Neural progenitor cell (in vitro differentiated cells): ENCODE data around the gene P4HTM. TPM values are rescaled to one million over a fixed set of nuclear protein-coding genes. Genes with fewer than 3 reads are reported as not detected.
A peak's percentile ranks its signal among the peaks of the same experiment; 100 is the strongest.

Experiments used
- DNase-seq: peaks from one replicate; pipeline ENCODE4 v3.0.0-alpha.2; 2016; ENCODE audit warnings: low spot score
- H2AFZ ChIP-seq: fragments of 200-600 bp; sonication (generic); replicated peaks from 2 replicates; pipeline ENCODE4 v1.6.1; 2016; ENCODE audit warnings: antibody characterized with exemption
- H3F3A ChIP-seq: fragments of 200-600 bp; sonication (generic); 2 replicates; pipeline ENCODE4 v1.6.1; 2016; ENCODE audit warnings: antibody characterized with exemption, low read depth
- H3K27ac ChIP-seq: fragments of 200-600 bp; sonication (generic); 2 replicates; pipeline ENCODE4 v1.5.1; 2016; ENCODE audit warnings: mild to moderate bottlenecking
- H3K27me3 ChIP-seq: fragments of 200-600 bp; sonication (generic); 2 replicates; pipeline ENCODE4 v1.6.1; 2016; ENCODE audit warnings: mild to moderate bottlenecking, moderate library complexity
- H3K36me3 ChIP-seq: fragments of 200-600 bp; sonication (generic); 2 replicates; pipeline ENCODE4 v1.5.1; 2016
- H3K4me1 ChIP-seq: fragments of 200-600 bp; sonication (generic); 2 replicates; pipeline ENCODE4 v1.6.1; 2016; ENCODE audit warnings: mixed run types
- H3K4me2 ChIP-seq: fragments of 200-600 bp; sonication (generic); 2 replicates; pipeline ENCODE4 v1.6.1; 2016
- H3K4me3 ChIP-seq: fragments of 200-600 bp; sonication (generic); 2 replicates; pipeline ENCODE4 v1.5.1; 2016
- H3K79me2 ChIP-seq: fragments of 200-600 bp; sonication (generic); 2 replicates; pipeline ENCODE4 v1.6.1; 2016; ENCODE audit warnings: low read depth
- H3K9ac ChIP-seq: fragments of 200-600 bp; sonication (generic); 2 replicates; pipeline ENCODE4 v1.6.1; 2016
- H3K9me3 ChIP-seq: fragments of 200-600 bp; sonication (generic); 2 replicates; pipeline ENCODE4 v1.5.1; 2016; ENCODE audit warnings: low read depth
- H4K20me1 ChIP-seq: fragments of 200-600 bp; sonication (generic); 2 replicates; pipeline ENCODE4 v1.6.1; 2016; ENCODE audit warnings: low read depth
- H3K27ac Mint-ChIP-seq: 3 replicates; pipeline ENCODE4 v1.8.0; 2021; ENCODE audit warnings: mixed read lengths
- H3K27me3 Mint-ChIP-seq: 2 replicates; pipeline ENCODE4 v1.8.0; 2022; ENCODE audit warnings: low read depth, mild to moderate bottlenecking, inconsistent platforms, moderate library complexity, mixed read lengths; ENCODE audit not compliant: insufficient read depth
- H3K36me3 Mint-ChIP-seq: 3 replicates; pipeline ENCODE4 v1.8.0; 2021; ENCODE audit warnings: mixed read lengths
- H3K4me1 Mint-ChIP-seq: 3 replicates; pipeline ENCODE4 v1.8.0; 2021; ENCODE audit warnings: mixed read lengths
- H3K4me3 Mint-ChIP-seq: 3 replicates; pipeline ENCODE4 v1.8.0; 2021; ENCODE audit warnings: mild to moderate bottlenecking, moderate library complexity, mixed read lengths
- H3K9me3 Mint-ChIP-seq: 3 replicates; pipeline ENCODE4 v1.8.0; 2020; ENCODE audit warnings: mixed read lengths
- EZH2 ChIP-seq: fragments of 200-600 bp; sonication (generic); IDR thresholded peaks from 2 replicates; pipeline ENCODE4 v1.6.1; 2017; ENCODE audit warnings: antibody characterized with exemption, mild to moderate bottlenecking, moderate library complexity
- EZH2phosphoT487 ChIP-seq: fragments of 200-600 bp; sonication (generic); IDR thresholded peaks from 2 replicates; pipeline ENCODE4 v1.6.1; 2017; ENCODE audit warnings: antibody characterized with exemption
- total RNA-seq: library from RNA; depleted of rRNA; stranded (reverse); fragments of >200 nt; gene quantifications from 2 replicates; pipeline ENCODE4 v1.2.3, GENCODE V29; 2015; ENCODE audit warnings: low replicate concordance
- TF ChIP-seq, protein P1 (sequence below): fragments of 200-600 bp; sonication (generic); IDR thresholded peaks from 2 replicates; pipeline ENCODE4 v1.5.1; 2017; ENCODE audit warnings: antibody characterized with exemption, mild to moderate bottlenecking

Gene P4HTM
- total RNA-seq, 1 donor from 2014 or later, result 15.3 TPM

DNA sequence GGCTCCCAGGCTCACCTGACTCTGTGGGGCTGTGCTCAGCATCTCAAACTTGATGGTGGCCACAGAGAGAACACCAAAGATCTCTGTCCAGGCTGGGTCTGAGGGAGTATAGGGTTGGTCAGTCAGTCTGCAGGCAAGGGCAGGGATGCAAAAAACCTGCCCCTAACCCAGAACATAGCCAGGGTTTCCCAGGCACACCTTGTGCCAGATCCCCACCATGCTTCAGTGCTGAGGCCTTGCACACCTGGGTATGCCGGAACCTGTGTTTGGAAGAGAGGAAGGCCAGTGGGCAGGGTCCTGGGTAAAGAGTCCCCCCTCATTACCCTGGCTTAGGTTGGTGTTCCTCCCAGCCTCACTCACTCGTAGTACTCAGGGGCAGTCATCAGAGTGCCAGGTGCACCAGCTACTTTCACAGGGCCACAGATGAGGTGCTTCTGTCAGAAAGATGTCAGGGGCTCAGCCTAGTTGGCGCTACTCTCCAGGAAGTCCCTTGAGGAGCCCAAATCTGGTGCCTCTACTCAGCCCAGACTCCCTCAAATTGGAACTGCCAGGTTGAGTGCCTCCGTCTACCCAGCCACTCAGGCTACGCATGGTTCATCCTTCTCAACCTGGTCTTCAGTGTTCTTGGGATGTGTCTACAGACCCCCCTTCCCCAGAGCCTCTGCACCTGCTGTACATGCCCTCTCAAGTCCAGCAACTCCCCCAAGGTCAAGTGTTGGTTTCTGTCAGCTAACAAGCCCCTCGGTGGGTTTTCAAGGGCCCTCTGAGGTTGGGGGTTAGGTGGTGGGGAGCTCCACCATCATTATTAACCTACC is 26.6 kb downstream of the P4HTM start:
- Histone ChIP-seq H3F3A (peaks cover 53% of the 10 kb centered on the region), H3K36me3 (no peaks in the 10 kb centered on the region), H3K79me2 (peaks cover 43% of the 10 kb centered on the region), H2AFZ (no peak overlapping the region), H3K4me1 (peaks cover 8% of the 10 kb centered on the region), H3K4me2 (no peak overlapping the region), H3K27me3 (no peaks in the 10 kb centered on the region), H4K20me1 (peaks cover 62% of the 10 kb centered on the region), H3K9ac (no peak overlapping the region), H3K4me3 (peak overlapping the region; percentile 79), H3K9me3 (no peaks in the 10 kb centered on the region), H3K27ac (no peak overlapping the region)
- H3K9me3 Mint-ChIP-seq, result no peaks in the 10 kb centered on the region
- peaks cover 5% of the 10 kb centered on the region for H3K27me3 Mint-ChIP-seq
- peaks cover 19% of the 10 kb centered on the region for H3K4me1 Mint-ChIP-seq
- no peak for DNase-seq
- peaks cover 21% of the 10 kb centered on the region for H3K36me3 Mint-ChIP-seq
- no peak overlapping the region for H3K27ac Mint-ChIP-seq
- TF ChIP-seq, protein P1, sequence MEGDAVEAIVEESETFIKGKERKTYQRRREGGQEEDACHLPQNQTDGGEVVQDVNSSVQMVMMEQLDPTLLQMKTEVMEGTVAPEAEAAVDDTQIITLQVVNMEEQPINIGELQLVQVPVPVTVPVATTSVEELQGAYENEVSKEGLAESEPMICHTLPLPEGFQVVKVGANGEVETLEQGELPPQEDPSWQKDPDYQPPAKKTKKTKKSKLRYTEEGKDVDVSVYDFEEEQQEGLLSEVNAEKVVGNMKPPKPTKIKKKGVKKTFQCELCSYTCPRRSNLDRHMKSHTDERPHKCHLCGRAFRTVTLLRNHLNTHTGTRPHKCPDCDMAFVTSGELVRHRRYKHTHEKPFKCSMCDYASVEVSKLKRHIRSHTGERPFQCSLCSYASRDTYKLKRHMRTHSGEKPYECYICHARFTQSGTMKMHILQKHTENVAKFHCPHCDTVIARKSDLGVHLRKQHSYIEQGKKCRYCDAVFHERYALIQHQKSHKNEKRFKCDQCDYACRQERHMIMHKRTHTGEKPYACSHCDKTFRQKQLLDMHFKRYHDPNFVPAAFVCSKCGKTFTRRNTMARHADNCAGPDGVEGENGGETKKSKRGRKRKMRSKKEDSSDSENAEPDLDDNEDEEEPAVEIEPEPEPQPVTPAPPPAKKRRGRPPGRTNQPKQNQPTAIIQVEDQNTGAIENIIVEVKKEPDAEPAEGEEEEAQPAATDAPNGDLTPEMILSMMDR, result no peak
- no peak for TF ChIP-seq EZH2
- H3K4me3 Mint-ChIP-seq, result peak overlapping the region; percentile 97

DNA sequence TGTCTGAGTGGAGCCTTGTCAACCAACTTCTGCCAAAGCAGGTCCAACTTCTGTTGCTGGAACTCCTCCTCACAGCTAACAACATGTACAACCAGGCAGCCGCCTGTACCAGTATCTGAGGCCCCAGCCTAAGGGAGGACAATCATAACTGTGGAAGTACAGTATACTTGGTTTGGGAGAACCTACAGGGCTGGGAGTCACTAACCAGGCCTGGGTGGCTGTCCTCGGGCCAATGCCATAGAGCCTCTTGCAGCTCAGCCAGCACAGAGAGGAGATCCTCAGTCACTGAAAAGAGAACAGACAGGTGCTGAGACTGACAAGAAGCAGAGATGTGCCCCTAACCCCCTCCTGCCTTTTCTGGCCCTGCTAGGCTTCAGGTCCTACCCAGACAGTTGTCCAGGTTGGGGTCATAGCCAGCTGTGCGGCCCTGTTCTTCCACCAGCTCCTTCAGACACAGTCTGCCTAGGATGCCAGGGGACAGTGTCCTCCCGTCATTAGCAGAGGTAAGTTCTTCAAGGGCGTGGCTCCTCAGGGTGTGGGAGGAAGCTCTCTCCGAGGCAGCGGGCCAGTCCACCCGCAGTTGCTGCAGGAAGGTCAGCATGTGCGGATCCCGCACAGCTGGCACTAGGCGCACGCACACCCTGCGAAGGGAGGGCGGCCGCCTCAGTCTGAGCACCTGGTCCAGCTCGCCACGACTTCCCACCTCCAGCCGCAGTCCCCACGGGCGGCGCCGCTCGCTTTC is 27.4 kb downstream of the P4HTM start:
- Mint-ChIP-seq H3K9me3 (no peaks in the 10 kb centered on the region), H3K4me1 (peaks cover 16% of the 10 kb centered on the region), H3K27ac (no peak overlapping the region), H3K4me3 (peak overlapping the region; percentile 97), H3K36me3 (peaks cover 15% of the 10 kb centered on the region), H3K27me3 (peaks cover 5% of the 10 kb centered on the region)
- Histone ChIP-seq H3K27ac (no peak overlapping the region), H3K9me3 (no peaks in the 10 kb centered on the region), H4K20me1 (peaks cover 55% of the 10 kb centered on the region), H3K9ac (no peak overlapping the region), H3K36me3 (no peaks in the 10 kb centered on the region), H3K4me3 (peak overlapping the region; percentile 79), H3F3A (peaks cover 59% of the 10 kb centered on the region), H3K4me2 (peak overlapping the region; percentile 82), H3K4me1 (peaks cover 8% of the 10 kb centered on the region), H3K79me2 (peaks cover 38% of the 10 kb centered on the region), H3K27me3 (no peaks in the 10 kb centered on the region), H2AFZ (no peak overlapping the region)
- no peak for DNase-seq
- no peak for TF ChIP-seq EZH2
- TF ChIP-seq EZH2phosphoT487, result no peak
- TF ChIP-seq, protein P1, result no peak

DNA sequence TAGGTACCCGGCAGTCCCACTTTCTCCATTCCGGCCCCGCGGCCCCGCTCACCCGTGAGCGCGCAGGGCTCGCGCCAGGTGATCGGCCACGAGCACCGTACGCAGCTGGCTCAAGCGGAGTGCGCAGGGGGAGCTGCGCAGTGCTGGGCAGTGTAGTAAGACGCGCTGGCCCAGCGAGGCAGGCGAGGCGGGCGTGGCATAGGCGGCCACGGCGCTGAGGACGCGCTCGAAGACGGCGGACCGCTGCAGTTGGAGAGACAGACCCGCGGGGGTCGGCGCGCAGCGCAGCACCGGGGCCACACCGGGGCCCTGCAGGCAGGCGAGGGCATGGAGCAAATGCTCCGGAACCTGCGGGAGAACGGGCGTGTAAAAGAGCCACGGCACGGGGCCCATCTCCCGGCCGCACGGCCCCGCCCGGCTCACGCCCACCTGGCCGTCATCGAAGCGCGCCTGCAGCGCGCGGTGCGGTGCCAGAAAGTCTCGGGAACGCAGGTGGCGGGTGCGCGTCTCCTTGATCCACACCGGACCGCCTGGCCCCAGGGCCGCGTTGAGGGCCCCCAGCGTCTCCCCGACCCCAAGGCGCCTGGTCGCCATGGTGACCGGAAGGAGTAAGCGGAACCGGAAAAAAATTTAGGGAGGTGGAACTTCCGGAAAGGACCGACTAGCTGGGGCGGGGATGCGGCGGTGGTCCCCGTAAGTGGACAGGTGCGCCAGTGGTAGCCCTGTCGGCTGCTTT is 28.1 kb downstream of the P4HTM start, which contains the start of gene DALRD3:
Gene DALRD3, minus strand, starts transcription at position 610 of the 736 bp plus-strand sequence. Its CDS starts 16 bp downstream, at position 594.
- Histone ChIP-seq H3K79me2 (peaks cover 38% of the 10 kb centered on the region), H3K4me2 (peak within 1 kb of the TSS; percentile 82), H2AFZ (peak within 1 kb of the TSS; percentile 23), H4K20me1 (peaks cover 55% of the 10 kb centered on the region), H3K9ac (no peak within 1 kb of the TSS), H3F3A (peaks cover 66% of the 10 kb centered on the region), H3K4me3 (peak within 1 kb of the TSS; percentile 79), H3K27me3 (no peaks in the 10 kb centered on the region), H3K9me3 (no peaks in the 10 kb centered on the region), H3K36me3 (no peaks in the 10 kb centered on the region), H3K27ac (no peak within 1 kb of the TSS), H3K4me1 (peaks cover 13% of the 10 kb centered on the region)
- Mint-ChIP-seq H3K27me3 (peaks cover 6% of the 10 kb centered on the region), H3K36me3 (peaks cover 17% of the 10 kb centered on the region), H3K27ac (peak within 1 kb of the TSS; percentile 8), H3K4me3 (peak within 1 kb of the TSS; percentile 97), H3K9me3 (no peaks in the 10 kb centered on the region), H3K4me1 (peaks cover 20% of the 10 kb centered on the region)
- peak; percentile 86 for DNase-seq
- TF ChIP-seq EZH2phosphoT487, result no peak
- TF ChIP-seq, protein P1, result no peak
- TF ChIP-seq EZH2, result no peak
